ENCODE data around the gene GAP43. TPM values are rescaled to one million over a fixed set of nuclear protein-coding genes. Genes with fewer than 3 reads are reported as not detected.

GAP43 gene
- 5.2 TPM for polyA plus RNA-seq (2013, experiment 1 of 2)
- polyA plus RNA-seq (2013, experiment 2 of 2): 5.1 TPM

GRCh38 chr3:115623044-115623868 is at the start of gene GAP43:
TSS of gene GAP43 (plus strand) at chr3:115623510. CDS start at chr3:115623690, 180 bp downstream.
- no CpG with 5 or more reads among the region's 20 CpGs for WGBS, 2 donors (ENCODE audit: extremely low coverage in 2 of 2, insufficient read length in 2 of 2, insufficient replicate concordance in 1 of 2)
- Histone ChIP-seq H2AFZ (ENCODE audit: low read length) (peak within 1 kb of the TSS; percentile 88), H3K4me1 (ENCODE audit: control insufficient read depth in 2 of 2, insufficient read depth in 1 of 2, low read depth in 1 of 2, low read length in 2 of 2) (peaks cover 8 to 20% of the 10 kb centered on the region in 2 donors), H3K9ac (ENCODE audit: low read depth, low read length, poor library complexity) (no peak within 1 kb of the TSS), H3K79me1 (ENCODE audit: low read depth, low read length) (no peaks in the 10 kb centered on the region), H4K8ac (ENCODE audit: low read depth, low read length) (no peak within 1 kb of the TSS), H3K27ac (replicated peaks; ENCODE audit: low read length) (no peak within 1 kb of the TSS), H2BK12ac (ENCODE audit: low read length) (no peak within 1 kb of the TSS), H2BK120ac (ENCODE audit: low read depth, low read length) (no peak within 1 kb of the TSS), H3K14ac (ENCODE audit: low read length) (no peak within 1 kb of the TSS), H3K18ac (ENCODE audit: low read length) (peak within 1 kb of the TSS; percentile 12), H2BK5ac (ENCODE audit: low read length) (no peak within 1 kb of the TSS), H3K4me2 (ENCODE audit: insufficient read depth, low read length, poor library complexity, severe bottlenecking) (peak within 1 kb of the TSS; percentile 62), H3K23ac (ENCODE audit: low read depth, low read length, poor library complexity) (no peak within 1 kb of the TSS), H3K4ac (ENCODE audit: low read length) (no peak within 1 kb of the TSS), H2BK15ac (ENCODE audit: low read length) (no peak within 1 kb of the TSS), H3K36me3 (replicated peaks in 1 of 2; ENCODE audit: control insufficient read depth in 2 of 2, insufficient read depth in 2 of 2, low read length in 2 of 2) (no peaks in the 10 kb centered on the region), H3K27me3 (ENCODE audit: control insufficient read depth in 3 of 3, insufficient read depth in 3 of 3, low read depth in 1 of 3, low read length in 3 of 3) (peaks cover 0 to 7% (median 3%) of the 10 kb centered on the region in 3 experiments), H4K91ac (ENCODE audit: low read depth, low read length, poor library complexity) (no peak within 1 kb of the TSS), H3K9me3 (replicated peaks in 1 of 2; ENCODE audit: control insufficient read depth in 2 of 2, insufficient read depth in 1 of 2, low read depth in 1 of 2, low read length in 2 of 2) (no peaks in the 10 kb centered on the region), H3K4me3 (ENCODE audit: low read length in 2 of 2) (peak within 1 kb of the TSS; percentile 46 to 71), H2AK5ac (ENCODE audit: low read depth, low read length) (no peak within 1 kb of the TSS)
- no peak for DNase-seq (ENCODE audit: low spot score)

- no peak overlapping the region for H2BK15ac ChIP-seq (ENCODE audit: low read length)
- no CpG with 5 or more reads among the region's 4 CpGs for WGBS, 2 donors (ENCODE audit: extremely low coverage in 2 of 2, insufficient read length in 2 of 2, insufficient replicate concordance in 1 of 2)
- no peaks in the 10 kb centered on the region for H3K79me1 ChIP-seq (ENCODE audit: low read depth, low read length)
- no peak overlapping the region for H3K18ac ChIP-seq (ENCODE audit: low read length)
- H3K4ac ChIP-seq (ENCODE audit: low read length): no peak overlapping the region
- no peak overlapping the region for H2BK120ac ChIP-seq (ENCODE audit: low read depth, low read length)
- H3K4me3 ChIP-seq (ENCODE audit: low read length in 2 of 2): no peak overlapping the region
- H3K9ac ChIP-seq (ENCODE audit: low read depth, low read length, poor library complexity): no peak overlapping the region
- no peak overlapping the region for H4K91ac ChIP-seq (ENCODE audit: low read depth, low read length, poor library complexity)
- H3K4me1 ChIP-seq (ENCODE audit: control insufficient read depth in 2 of 2, insufficient read depth in 1 of 2, low read depth in 1 of 2, low read length in 2 of 2): peaks cover 4 to 5% of the 10 kb centered on the region in 2 donors
- H2BK12ac ChIP-seq (ENCODE audit: low read length): no peak overlapping the region
- no peaks in the 10 kb centered on the region for H3K36me3 ChIP-seq (replicated peaks in 1 of 2; ENCODE audit: control insufficient read depth in 2 of 2, insufficient read depth in 2 of 2, low read length in 2 of 2)
- no peak overlapping the region for H2AK5ac ChIP-seq (ENCODE audit: low read depth, low read length)
- no peak overlapping the region for H2AFZ ChIP-seq (ENCODE audit: low read length)
- H3K14ac ChIP-seq (ENCODE audit: low read length): no peak overlapping the region
- no peak overlapping the region for H3K4me2 ChIP-seq (ENCODE audit: insufficient read depth, low read length, poor library complexity, severe bottlenecking)
- no peak for DNase-seq (ENCODE audit: low spot score)
- H4K8ac ChIP-seq (ENCODE audit: low read depth, low read length): no peak overlapping the region
- H3K9me3 ChIP-seq (replicated peaks in 1 of 2; ENCODE audit: control insufficient read depth in 2 of 2, insufficient read depth in 1 of 2, low read depth in 1 of 2, low read length in 2 of 2): no peaks in the 10 kb centered on the region
- H3K27me3 ChIP-seq (ENCODE audit: control insufficient read depth in 3 of 3, insufficient read depth in 3 of 3, low read depth in 1 of 3, low read length in 3 of 3): no peaks in the 10 kb centered on the region
- no peak overlapping the region for H3K27ac ChIP-seq (replicated peaks; ENCODE audit: low read length)
- H2BK5ac ChIP-seq (ENCODE audit: low read length): no peak overlapping the region
- H3K23ac ChIP-seq (ENCODE audit: low read depth, low read length, poor library complexity): no peak overlapping the region
These were observed 46.9 kb upstream of the GAP43 start for GRCh38 chr3:115576325-115576875.

GRCh38 chr3:115577000-115577399 is 46.3 kb upstream of the GAP43 start:
- H3K9ac ChIP-seq (ENCODE audit: low read depth, low read length, poor library complexity): no peak overlapping the region
- H3K4me2 ChIP-seq (ENCODE audit: insufficient read depth, low read length, poor library complexity, severe bottlenecking): no peak overlapping the region
- no peak overlapping the region for H4K91ac ChIP-seq (ENCODE audit: low read depth, low read length, poor library complexity)
- H3K4me3 ChIP-seq (ENCODE audit: low read length in 2 of 2): no peak overlapping the region
- H2BK5ac ChIP-seq (ENCODE audit: low read length): no peak overlapping the region
- H2AFZ ChIP-seq (ENCODE audit: low read length): no peak overlapping the region
- no CpG with 5 or more reads among the region's 2 CpGs for WGBS, 2 donors (ENCODE audit: extremely low coverage in 2 of 2, insufficient read length in 2 of 2, insufficient replicate concordance in 1 of 2)
- H3K9me3 ChIP-seq (replicated peaks in 1 of 2; ENCODE audit: control insufficient read depth in 2 of 2, insufficient read depth in 1 of 2, low read depth in 1 of 2, low read length in 2 of 2): no peaks in the 10 kb centered on the region
- H3K4me1 ChIP-seq (ENCODE audit: control insufficient read depth in 2 of 2, insufficient read depth in 1 of 2, low read depth in 1 of 2, low read length in 2 of 2): peaks cover 5 to 7% of the 10 kb centered on the region in 2 donors
- H4K8ac ChIP-seq (ENCODE audit: low read depth, low read length): no peak overlapping the region
- DNase-seq (ENCODE audit: low spot score): no peak
- H3K14ac ChIP-seq (ENCODE audit: low read length): no peak overlapping the region
- H3K23ac ChIP-seq (ENCODE audit: low read depth, low read length, poor library complexity): no peak overlapping the region
- no peak overlapping the region for H2AK5ac ChIP-seq (ENCODE audit: low read depth, low read length)
- H3K27ac ChIP-seq (replicated peaks; ENCODE audit: low read length): no peak overlapping the region
- no peak overlapping the region for H2BK15ac ChIP-seq (ENCODE audit: low read length)
- H3K4ac ChIP-seq (ENCODE audit: low read length): no peak overlapping the region
- H3K36me3 ChIP-seq (replicated peaks in 1 of 2; ENCODE audit: control insufficient read depth in 2 of 2, insufficient read depth in 2 of 2, low read length in 2 of 2): no peaks in the 10 kb centered on the region
- no peak overlapping the region for H3K18ac ChIP-seq (ENCODE audit: low read length)
- H3K79me1 ChIP-seq (ENCODE audit: low read depth, low read length): no peaks in the 10 kb centered on the region
- H3K27me3 ChIP-seq (ENCODE audit: control insufficient read depth in 3 of 3, insufficient read depth in 3 of 3, low read depth in 1 of 3, low read length in 3 of 3): no peaks in the 10 kb centered on the region
- no peak overlapping the region for H2BK12ac ChIP-seq (ENCODE audit: low read length)
- no peak overlapping the region for H2BK120ac ChIP-seq (ENCODE audit: low read depth, low read length)

- H3K9ac ChIP-seq (ENCODE audit: low read depth, low read length, poor library complexity): no peak overlapping the region
- H3K23ac ChIP-seq (ENCODE audit: low read depth, low read length, poor library complexity): no peak overlapping the region
- no peak overlapping the region for H2AFZ ChIP-seq (ENCODE audit: low read length)
- H3K9me3 ChIP-seq (replicated peaks in 1 of 2; ENCODE audit: control insufficient read depth in 2 of 2, insufficient read depth in 1 of 2, low read depth in 1 of 2, low read length in 2 of 2): no peaks in the 10 kb centered on the region
- no CpG with 5 or more reads among the region's 1 CpG for WGBS, 2 donors (ENCODE audit: extremely low coverage in 2 of 2, insufficient read length in 2 of 2, insufficient replicate concordance in 1 of 2)
- H2BK15ac ChIP-seq (ENCODE audit: low read length): no peak overlapping the region
- peaks cover 5 to 7% of the 10 kb centered on the region in 2 donors for H3K4me1 ChIP-seq (ENCODE audit: control insufficient read depth in 2 of 2, insufficient read depth in 1 of 2, low read depth in 1 of 2, low read length in 2 of 2)
- H3K18ac ChIP-seq (ENCODE audit: low read length): no peak overlapping the region
- no peak overlapping the region for H3K4ac ChIP-seq (ENCODE audit: low read length)
- H2BK12ac ChIP-seq (ENCODE audit: low read length): no peak overlapping the region
- no peaks in the 10 kb centered on the region for H3K27me3 ChIP-seq (ENCODE audit: control insufficient read depth in 3 of 3, insufficient read depth in 3 of 3, low read depth in 1 of 3, low read length in 3 of 3)
- H2BK5ac ChIP-seq (ENCODE audit: low read length): no peak overlapping the region
- H3K4me3 ChIP-seq (ENCODE audit: low read length in 2 of 2): no peak overlapping the region
- no peak overlapping the region for H3K14ac ChIP-seq (ENCODE audit: low read length)
- no peaks in the 10 kb centered on the region for H3K79me1 ChIP-seq (ENCODE audit: low read depth, low read length)
- H4K8ac ChIP-seq (ENCODE audit: low read depth, low read length): no peak overlapping the region
- no peak overlapping the region for H2AK5ac ChIP-seq (ENCODE audit: low read depth, low read length)
- H3K27ac ChIP-seq (replicated peaks; ENCODE audit: low read length): no peak overlapping the region
- H3K4me2 ChIP-seq (ENCODE audit: insufficient read depth, low read length, poor library complexity, severe bottlenecking): no peak overlapping the region
- H2BK120ac ChIP-seq (ENCODE audit: low read depth, low read length): no peak overlapping the region
- no peak overlapping the region for H4K91ac ChIP-seq (ENCODE audit: low read depth, low read length, poor library complexity)
- DNase-seq (ENCODE audit: low spot score): no peak
- no peaks in the 10 kb centered on the region for H3K36me3 ChIP-seq (replicated peaks in 1 of 2; ENCODE audit: control insufficient read depth in 2 of 2, insufficient read depth in 2 of 2, low read length in 2 of 2)
These were observed 45.0 kb upstream of the GAP43 start for GRCh38 chr3:115578331-115578730.

Measured in neuronal stem cell (in vitro differentiated cells).